Fibroblast of lung (primary cell): Measurements from ENCODE around the gene TBATA. TPM values are rescaled to one million over a fixed set of nuclear protein-coding genes. Genes with fewer than 3 reads are reported as not detected.
"Not testable (repeated sequence)": the region's sequence is repeated elsewhere in the genome, so short reads cannot be mapped to it uniquely, and the experiment has no call there.

Experiments
- DNase-seq, 2 donors: peaks; one replicate each; pipeline versions ENCODE4 v3.0.0 to v3.0.0-alpha.2; 2010; ENCODE audit warnings: low read depth in 2 of 2
- H2AFZ ChIP-seq: 2 replicates; pipeline ENCODE4 v1.5.1; 2012; ENCODE audit warnings: low read length, control low read depth, inconsistent platforms
- H3K27ac ChIP-seq: 2 replicates; pipeline ENCODE4 v1.5.1; 2011; ENCODE audit warnings: low read length, control low read depth; ENCODE audit not compliant: insufficient read depth
- H3K27me3 ChIP-seq: 2 replicates; pipeline ENCODE4 v1.5.1; 2011; ENCODE audit warnings: mild to moderate bottlenecking, low read length; ENCODE audit not compliant: control insufficient read depth, insufficient read depth
- H3K36me3 ChIP-seq: 2 replicates; pipeline ENCODE4 v1.5.1; 2011; ENCODE audit warnings: low read length; ENCODE audit not compliant: control insufficient read depth, insufficient read depth
- H3K4me1 ChIP-seq: 2 replicates; pipeline ENCODE4 v1.5.1; 2011; ENCODE audit warnings: low read length; ENCODE audit not compliant: control insufficient read depth, insufficient read depth; ENCODE audit errors: extremely low read depth
- H3K4me2 ChIP-seq: 2 replicates; pipeline ENCODE4 v1.5.1; 2011; ENCODE audit warnings: low read length, control low read depth; ENCODE audit not compliant: insufficient read depth; ENCODE audit errors: extremely low read depth
- H3K4me3 ChIP-seq, 4 experiments: fragments of 200-600 bp in 1 of 4; sonication (generic) in 1 of 4; replicated peaks in 1 of 4; 2 replicates each; pipeline ENCODE4 v1.5.1; 2011 to 2016; ENCODE audit warnings: low read length in 4 of 4, low read depth in 3 of 4, mild to moderate bottlenecking in 3 of 4, control low read depth in 2 of 4, inconsistent platforms in 1 of 4, mixed read lengths in 1 of 4; ENCODE audit not compliant: insufficient read depth in 1 of 4; ENCODE audit errors: control extremely low read depth in 1 of 4
- H3K79me2 ChIP-seq: 2 replicates; pipeline ENCODE4 v1.5.1; 2012; ENCODE audit warnings: mild to moderate bottlenecking, low read length, inconsistent platforms; ENCODE audit not compliant: control insufficient read depth, insufficient read depth
- H3K9ac ChIP-seq: 2 replicates; pipeline ENCODE4 v1.5.1; 2011; ENCODE audit warnings: mild to moderate bottlenecking, low read length, control low read depth; ENCODE audit not compliant: insufficient read depth
- H3K9me3 ChIP-seq: 2 replicates; pipeline ENCODE4 v1.5.1; 2012; ENCODE audit warnings: low read depth, low read length; ENCODE audit not compliant: control insufficient read depth, insufficient read depth
- H4K20me1 ChIP-seq: 2 replicates; pipeline ENCODE4 v1.5.1; 2011; ENCODE audit warnings: low read length; ENCODE audit not compliant: control insufficient read depth, insufficient read depth; ENCODE audit errors: extremely low read depth
- CTCF ChIP-seq, 2 donors: IDR thresholded peaks in 1 of 2; conservative IDR thresholded peaks in 1 of 2; 1 replicate in 1 of 2; 2 replicates in 1 of 2; pipeline ENCODE4 v1.5.1; 2011 to 2012; ENCODE audit warnings: low read length in 2 of 2, control low read depth in 1 of 2, inconsistent platforms in 1 of 2, low read depth in 1 of 2, mild to moderate bottlenecking in 1 of 2
- EZH2 ChIP-seq: IDR thresholded peaks from 2 replicates; pipeline ENCODE4 v1.5.1; 2012; ENCODE audit warnings: low read length, control low read depth, mild to moderate bottlenecking; ENCODE audit errors: missing control alignments
- polyA plus RNA-seq, 2 donors: library from polyadenylated mRNA; depleted of rRNA in 1 of 2; stranded (reverse) in 1 of 2; unstranded in 1 of 2; fragments of >200 nt; gene quantifications; 2 replicates each; pipeline ENCODE4 v1.2.1, GENCODE V29; 2011 to 2012; ENCODE audit warnings: missing spikeins in 1 of 2
- total RNA-seq: library from RNA; depleted of rRNA; stranded (reverse); fragments of >200 nt; gene quantifications from 2 replicates; pipeline ENCODE4 v1.2.1, GENCODE V29; 2014

TBATA gene
- total and polyA plus RNA-seq, 2 donors (not counting 1 experiment from before 2014, with no cell fraction given): not detected

- no peak overlapping the region for H3K27ac ChIP-seq
- H3K4me1 ChIP-seq: no peaks in the 10 kb centered on the region
- H3K9ac ChIP-seq: no peak overlapping the region
- no peak for DNase-seq
- H2AFZ ChIP-seq: no peak overlapping the region
- H3K79me2 ChIP-seq: no peaks in the 10 kb centered on the region
- no peaks in the 10 kb centered on the region for H3K9me3 ChIP-seq
- peaks cover 8% of the 10 kb centered on the region for H3K27me3 ChIP-seq
- no peak for TF ChIP-seq EZH2
- TF ChIP-seq CTCF (conservative IDR thresholded peaks at IDR 0.05 in 1 of 2, IDR thresholded peaks at IDR 0.05 in 1 of 2; ENCODE audit: low read depth in 1 of 2, low read length in 2 of 2): no peak
- no peak overlapping the region for H3K4me3 ChIP-seq
- no peaks in the 10 kb centered on the region for H3K36me3 ChIP-seq
- H3K4me2 ChIP-seq: no peak overlapping the region
- H4K20me1 ChIP-seq: no peaks in the 10 kb centered on the region
Observed at GRCh38 chr10:70771311-70772194, 13.6 kb downstream of the TBATA start.

- H3K27me3 ChIP-seq, H3K79me2 ChIP-seq, H4K20me1 ChIP-seq, H3K4me1 ChIP-seq, H2AFZ ChIP-seq, H3K4me2 ChIP-seq, H3K9me3 ChIP-seq, H3K27ac ChIP-seq, H3K36me3 ChIP-seq, H3K4me3 ChIP-seq, H3K9ac ChIP-seq, DNase-seq: not testable (repeated sequence)
Observed at GRCh38 chr10:70770516-70770915, 14.7 kb downstream of the TBATA start.

GRCh38 chr10:70770001-70770400 lies 15.2 kb downstream of the TBATA start:
- no peaks in the 10 kb centered on the region for H3K36me3 ChIP-seq
- H3K9ac ChIP-seq: no peak overlapping the region
- H3K27me3 ChIP-seq: peaks cover 8% of the 10 kb centered on the region
- H3K4me3 ChIP-seq: no peak overlapping the region
- H4K20me1 ChIP-seq: no peaks in the 10 kb centered on the region
- no peak overlapping the region for H3K4me2 ChIP-seq
- no peaks in the 10 kb centered on the region for H3K9me3 ChIP-seq
- no peaks in the 10 kb centered on the region for H3K79me2 ChIP-seq
- no peak overlapping the region for H2AFZ ChIP-seq
- TF ChIP-seq EZH2: no peak
- no peak for DNase-seq
- no peaks in the 10 kb centered on the region for H3K4me1 ChIP-seq
- H3K27ac ChIP-seq: no peak overlapping the region

GRCh38 chr10:70769121-70769520 lies 16.1 kb downstream of the TBATA start:
- Histone ChIP-seq H3K4me1 (no peaks in the 10 kb centered on the region), H3K27me3 (peaks cover 3% of the 10 kb centered on the region), H3K79me2 (no peaks in the 10 kb centered on the region), H3K27ac (no peak overlapping the region), H3K4me3 (no peak overlapping the region), H3K9ac (no peak overlapping the region), H3K9me3 (no peaks in the 10 kb centered on the region), H2AFZ (no peak overlapping the region), H4K20me1 (no peaks in the 10 kb centered on the region), H3K36me3 (no peaks in the 10 kb centered on the region), H3K4me2 (no peak overlapping the region)
- no peak for DNase-seq
- TF ChIP-seq CTCF (conservative IDR thresholded peaks at IDR 0.05 in 1 of 2, IDR thresholded peaks at IDR 0.05 in 1 of 2; ENCODE audit: low read depth in 1 of 2, low read length in 2 of 2) (no peak), EZH2 (no peak)

GRCh38 chr10:70768026-70768685 lies 17.0 kb downstream of the TBATA start:
- not testable (repeated sequence) for H3K27ac ChIP-seq, H3K27me3 ChIP-seq, H3K4me3 ChIP-seq, DNase-seq, H3K4me1 ChIP-seq, H2AFZ ChIP-seq, H4K20me1 ChIP-seq, H3K9ac ChIP-seq, H3K9me3 ChIP-seq, H3K36me3 ChIP-seq, H3K4me2 ChIP-seq, H3K79me2 ChIP-seq
